HepG2 (cell line): ENCODE results near the gene ATOH7. TPM values are rescaled to one million over a fixed set of nuclear protein-coding genes. Genes with fewer than 3 reads are reported as not detected.

ENCODE experiments used
- ATAC-seq: fragments of 200-7000 bp; cut with Tn5 transposase; 3 replicates; pipeline ENCODE4 v1.9.1; 2020; ENCODE audit warnings: mild to moderate bottlenecking, moderate library complexity
- BruUV-seq: library from RNA; stranded (reverse); fragments of 400-500 nt; replicated peaks from 2 replicates; lab custom pipeline; 2021; lab: Mats Ljungman, UMichigan
- CTCF ChIA-PET: fragments of 300-600 bp; formaldehyde crosslinking; extraction: SDS; loops from one replicate; lab custom pipeline; 2021; ENCODE audit warnings: low total read pairs, inconsistent platforms, low intra/inter-chr PET ratio; lab: Yijun Ruan, JAX
- POLR2A ChIA-PET: fragments of 350-600 bp; sonication (Branson Sonifier 250); formaldehyde crosslinking; loops from one replicate; lab custom pipeline; 2020; ENCODE audit warnings: antibody characterized with exemption, inconsistent platforms; lab: Yijun Ruan, JAX
- DNase-seq: peaks from one replicate; pipeline ENCODE4 v3.0.0-alpha.2; 2015; ENCODE audit warnings: low spot score
- FAIRE-seq: peaks from 3 replicates; lab custom pipeline; 2011; peaks lifted over from hg19 to GRCh38; lab: Jason Lieb, UNC
- H2AFZ ChIP-seq: one replicate; pipeline ENCODE4 v1.6.1; 2011; ENCODE audit warnings: low read length, inconsistent platforms
- H3K27ac ChIP-seq: fragments of 300-600 bp; 3 replicates; pipeline ENCODE4 v1.8.0; 2011; ENCODE audit warnings: mixed run types, mild to moderate bottlenecking, mixed read lengths, low read length, inconsistent platforms; ENCODE audit not compliant: insufficient read depth; ENCODE audit errors: extremely low read length
- H3K27me3 ChIP-seq, 2 experiments: fragments of 200-600 bp in 1 of 2; 2 replicates in 1 of 2; 3 replicates in 1 of 2; pipeline versions ENCODE4 v1.6.0 to v1.8.0; 2011; ENCODE audit warnings: low read length in 2 of 2, mild to moderate bottlenecking in 2 of 2, moderate library complexity in 2 of 2, inconsistent platforms in 1 of 2; ENCODE audit not compliant: insufficient read depth in 2 of 2, control insufficient read depth in 1 of 2
- H3K36me3 ChIP-seq, 2 experiments: fragments of 200-600 bp in 1 of 2; replicated peaks in 1 of 2; 2 replicates in 1 of 2; 3 replicates in 1 of 2; pipeline versions ENCODE4 v1.5.1 to v1.8.0; 2011; ENCODE audit warnings: low read length in 2 of 2, inconsistent platforms in 1 of 2; ENCODE audit not compliant: insufficient read depth in 2 of 2, control insufficient read depth in 1 of 2
- H3K4me1 ChIP-seq: 2 replicates; pipeline ENCODE4 v1.5.1; 2012; ENCODE audit warnings: low read length, inconsistent platforms; ENCODE audit not compliant: insufficient read depth
- H3K4me2 ChIP-seq: 2 replicates; pipeline ENCODE4 v1.6.0; 2011; ENCODE audit warnings: low read depth, low read length, inconsistent platforms
- H3K4me3 ChIP-seq, 3 experiments: fragments of 200-600 bp in 1 of 3; sonication (generic), shearing (Covaris generic) in 1 of 3; replicated peaks in 1 of 3; 2 replicates each; pipeline ENCODE4 v1.5.1; 2011 to 2016; ENCODE audit warnings: low read length in 3 of 3, inconsistent platforms in 2 of 3, low read depth in 2 of 3, mild to moderate bottlenecking in 2 of 3, control low read depth in 1 of 3, mixed read lengths in 1 of 3; ENCODE audit not compliant: insufficient read depth in 1 of 3
- H3K79me2 ChIP-seq: one replicate; pipeline ENCODE4 v1.6.1; 2011; ENCODE audit warnings: low read length, inconsistent platforms; ENCODE audit not compliant: insufficient read depth
- H3K9ac ChIP-seq: 2 replicates; pipeline ENCODE4 v1.6.0; 2011; ENCODE audit warnings: mild to moderate bottlenecking, low read depth, low read length, inconsistent platforms; ENCODE audit not compliant: insufficient read depth
- H3K9me3 ChIP-seq: 2 replicates; pipeline ENCODE4 v1.5.1; 2012; ENCODE audit warnings: mild to moderate bottlenecking, low read length
- H4K20me1 ChIP-seq: 2 replicates; pipeline ENCODE4 v1.6.0; 2011; ENCODE audit warnings: inconsistent platforms, mild to moderate bottlenecking, low read length, moderate library complexity; ENCODE audit not compliant: insufficient read depth
- CBX1 ChIP-seq: IDR thresholded peaks from one replicate; pipeline ENCODE4 v1.6.1; 2016; ENCODE audit warnings: antibody characterized with exemption, low read depth
- CEBPB ChIP-seq: IDR thresholded peaks from 2 replicates; pipeline ENCODE4 v1.6.1; 2011; ENCODE audit warnings: low read depth, low read length, improper control_type of control experiment, borderline replicate concordance
- CREM ChIP-seq, 2 experiments: sonication (generic) in 1 of 2; formaldehyde crosslinking in 1 of 2; IDR thresholded peaks; 2 replicates each; pipeline versions ENCODE4 v1.4.0 to v1.6.1; 2016 to 2020; ENCODE audit warnings: antibody characterized with exemption in 1 of 2, mild to moderate bottlenecking in 1 of 2, missing genetic modification reagents in 1 of 2
- RXRA ChIP-seq: sonication (generic); formaldehyde crosslinking; IDR thresholded peaks from 2 replicates; pipeline ENCODE4 v1.5.1; 2020; ENCODE audit warnings: missing genetic modification reagents
- TEF ChIP-seq: sonication (generic); formaldehyde crosslinking; IDR thresholded peaks from 2 replicates; pipeline ENCODE4 v1.5.0; 2020; ENCODE audit warnings: missing genetic modification reagents
- THRA ChIP-seq: sonication (generic); formaldehyde crosslinking; IDR thresholded peaks from 2 replicates; pipeline ENCODE4 v1.4.0; 2020; ENCODE audit warnings: missing genetic modification reagents, borderline replicate concordance
- ZFP36L1 ChIP-seq: sonication (generic); formaldehyde crosslinking; IDR thresholded peaks from 2 replicates; pipeline ENCODE4 v1.8.0; 2022; ENCODE audit warnings: mild to moderate bottlenecking, missing genetic modification reagents, moderate library complexity
- ZNF280D ChIP-seq: sonication (generic); formaldehyde crosslinking; IDR thresholded peaks from 2 replicates; pipeline ENCODE4 v1.5.1; 2020; ENCODE audit warnings: mild to moderate bottlenecking, missing genetic modification reagents
- ZNF576 ChIP-seq: sonication (generic); formaldehyde crosslinking; IDR thresholded peaks from 2 replicates; pipeline ENCODE4 v1.4.0; 2020; ENCODE audit warnings: mild to moderate bottlenecking, missing genetic modification reagents
- ZNF746 ChIP-seq: sonication (generic); formaldehyde crosslinking; IDR thresholded peaks from 2 replicates; pipeline ENCODE4 v1.8.0; 2022; ENCODE audit warnings: mild to moderate bottlenecking, missing genetic modification reagents
- WGBS: methylation state at CpG from one replicate; pipeline ENCODE4 v1.1.6; 2017; ENCODE audit warnings: low lambda C conversion rate; 5-methylcytosine and 5-hydroxymethylcytosine counted together
- in situ Hi-C: cut with HindIII; loops from 2 replicates; pipeline ENCODE4 v1.10.0; 2017; ENCODE audit warnings: low pct_unique_long_range_greater_than_20kb; ENCODE audit not compliant: extremely low pct_ligation_motif_present
- intact Hi-C: fragments of 100-400 bp; cut with micrococcal nuclease; formaldehyde crosslinking; loops from one replicate; pipeline ENCODE4 v1.10.0; 2022; ENCODE audit not compliant: unreplicated experiment
- polyA plus RNA-seq, 8 experiments: library from polyadenylated mRNA; depleted of rRNA in 3 of 8; stranded (reverse) in 7 of 8; unstranded in 1 of 8; fragments of >200 nt; fragmentation: Illumina TruSeq in 4 of 8; extraction: Trizol in 4 of 8; gene quantifications; 2 replicates each; pipeline versions ENCODE4 v1.2.1 to v1.2.3, GENCODE V29; 2011 to 2016; ENCODE audit warnings: low read depth in 4 of 8, missing spikeins in 1 of 8, mixed read lengths in 1 of 8; ENCODE audit not compliant: insufficient read depth in 1 of 8
- total RNA-seq, 5 experiments: library from RNA; depleted of rRNA; stranded (reverse); fragments of >200 nt; fragmentation: Illumina TruSeq; extraction: Trizol; gene quantifications; 2 replicates each; pipeline ENCODE4 v1.2.3, GENCODE V29; 2016; ENCODE audit warnings: low read depth in 1 of 5

Gene ATOH7
- total and polyA plus RNA-seq, 2 of the 13 experiments (the other 11 are each of a cell fraction or from before 2014, with no cell fraction given): 0.07 to 0.11 TPM

- Histone ChIP-seq H3K27ac (no peak overlapping the region), H4K20me1 (no peaks in the 10 kb centered on the region), H3K9ac (no peak overlapping the region), H3K27me3 (no peaks in the 10 kb centered on the region), H3K9me3 (peaks cover 6% of the 10 kb centered on the region; the same call in 1 of the 2 replicates), H3K79me2 (no peaks in the 10 kb centered on the region), H3K36me3 (no peaks in the 10 kb centered on the region), H3K4me3 (no peak overlapping the region), H2AFZ (no peak overlapping the region), H3K4me1 (no peaks in the 10 kb centered on the region), H3K4me2 (no peak overlapping the region)
- DNase-seq (no peak), FAIRE-seq (no peak), ATAC-seq (no peak)
- BruUV-seq: no TSS peak
- 41% methylated on average over 2 of the region's 2 CpGs for WGBS
- TF ChIP-seq CEBPB: peak; percentile 56; the same call in 1 of the 2 replicates
- no peak for TF ChIP-seq CBX1
- TF ChIP-seq ZFP36L1 (CRISPR knock-in tag): no peak
- in situ Hi-C loops (no loop called here), intact Hi-C loops (loop anchor here (2.0 kb wide), 1 partner anchor 61 kb away; no protein-coding TSS in a partner anchor)
- ChIA-PET POLR2A (no interaction called here), CTCF (no interaction called here)
Measured at GRCh38 chr10:68269562-68270290, 37.8 kb upstream of the ATOH7 start.

GRCh38 chr10:68261132-68261856, 29.4 kb upstream of the ATOH7 start:
- BruUV-seq: no TSS peak
- Histone ChIP-seq H4K20me1 (no peaks in the 10 kb centered on the region), H2AFZ (no peak overlapping the region), H3K4me1 (peaks cover 8% of the 10 kb centered on the region; the same call in 1 of the 2 replicates), H3K27me3 (no peaks in the 10 kb centered on the region), H3K27ac (no peak overlapping the region), H3K4me2 (no peak overlapping the region), H3K79me2 (no peaks in the 10 kb centered on the region), H3K4me3 (no peak overlapping the region), H3K9ac (no peak overlapping the region), H3K36me3 (no peaks in the 10 kb centered on the region), H3K9me3 (peaks cover 6% of the 10 kb centered on the region; the same call in 1 of the 2 replicates)
- intact Hi-C loops (no loop called here), in situ Hi-C loops (no loop called here)
- WGBS: 90% methylated on average over 4 of the region's 8 CpGs
- ATAC-seq (peak; percentile 65), DNase-seq (peak; percentile 17), FAIRE-seq (no peak)
- ChIA-PET CTCF (no interaction called here), POLR2A (no interaction called here)
- TF ChIP-seq ZNF280D (CRISPR knock-in tag): no peak
- TF ChIP-seq CREM (IDR thresholded peaks at IDR 0.05): no peak
- no peak for TF ChIP-seq CREM (CRISPR knock-in tag; IDR thresholded peaks at IDR 0.05)
- TF ChIP-seq TEF (CRISPR knock-in tag): no peak
- TF ChIP-seq RXRA (CRISPR knock-in tag): peak; percentile 79
- peak; percentile 72; the same call in 1 of the 2 replicates for TF ChIP-seq THRA (CRISPR knock-in tag)
- no peak for TF ChIP-seq ZNF576
- TF ChIP-seq ZNF746: no peak
